GM12892 (cell line): Measurements from ENCODE around the gene INPP5A.

Source experiments
- POLR2A ChIP-seq: IDR thresholded peaks from 2 replicates; pipeline ENCODE4 v1.6.1; 2011; ENCODE audit warnings: low read depth, low read length, control low read depth
- TAF1 ChIP-seq: IDR thresholded peaks from 2 replicates; pipeline ENCODE4 v1.6.1; 2011; ENCODE audit warnings: low read depth, mild to moderate bottlenecking, control low read depth, low read length, borderline replicate concordance

DNA sequence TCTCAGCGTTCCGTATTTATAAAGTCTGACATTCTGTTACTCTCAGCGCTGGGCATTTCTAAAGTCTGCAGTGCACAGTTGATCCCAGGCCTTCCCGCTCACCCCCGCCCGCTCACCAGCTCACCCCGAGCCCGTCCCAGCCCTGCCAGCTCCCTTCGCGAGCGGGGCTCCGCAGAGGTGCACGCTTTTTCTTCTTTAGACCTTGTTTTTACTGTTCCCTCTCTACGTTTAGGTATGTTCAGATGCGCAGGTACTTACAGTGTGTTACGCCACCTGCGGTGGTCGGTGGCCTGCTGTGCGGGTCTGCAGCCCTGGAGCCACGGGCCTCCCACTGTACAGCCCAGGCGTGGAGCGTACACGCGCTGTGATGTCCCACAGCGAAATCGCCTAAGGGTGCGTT lies 219.6 kb downstream of the INPP5A start:
- TF ChIP-seq POLR2A, result no peak
- TF ChIP-seq TAF1, result no peak
